ENCODE results near the gene C14orf180.
"Not testable (repeated sequence)": the region's sequence is repeated elsewhere in the genome, so short reads cannot be mapped to it uniquely, and the experiment has no call there.

C14orf180 gene

GRCh38 chr14:104614126-104614812 lies 34.7 kb downstream of the C14orf180 start:
- DNase-seq (ENCODE audit: low spot score), result no peak

DNA sequence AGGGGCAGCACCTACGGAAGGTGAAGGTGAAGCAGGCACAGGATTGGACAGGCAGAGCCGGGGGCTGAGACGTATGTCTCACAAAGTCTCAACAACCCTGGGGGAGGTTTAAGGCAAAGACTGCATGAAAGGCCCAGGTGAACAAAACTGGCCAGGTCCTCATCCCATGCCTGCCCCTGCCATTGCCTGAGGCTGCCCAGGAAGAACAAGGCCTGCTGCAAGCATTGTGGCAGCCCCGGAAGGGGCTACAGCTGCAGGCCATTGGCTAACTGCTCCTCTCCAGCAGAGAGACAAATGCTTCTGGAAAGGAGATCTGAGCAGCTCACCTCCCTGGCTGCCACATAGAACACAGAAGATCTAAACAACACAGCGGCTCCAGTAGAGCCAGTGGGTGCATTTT lies 45.4 kb downstream of the C14orf180 start:
- DNase-seq (ENCODE audit: low spot score), result no peak

DNA sequence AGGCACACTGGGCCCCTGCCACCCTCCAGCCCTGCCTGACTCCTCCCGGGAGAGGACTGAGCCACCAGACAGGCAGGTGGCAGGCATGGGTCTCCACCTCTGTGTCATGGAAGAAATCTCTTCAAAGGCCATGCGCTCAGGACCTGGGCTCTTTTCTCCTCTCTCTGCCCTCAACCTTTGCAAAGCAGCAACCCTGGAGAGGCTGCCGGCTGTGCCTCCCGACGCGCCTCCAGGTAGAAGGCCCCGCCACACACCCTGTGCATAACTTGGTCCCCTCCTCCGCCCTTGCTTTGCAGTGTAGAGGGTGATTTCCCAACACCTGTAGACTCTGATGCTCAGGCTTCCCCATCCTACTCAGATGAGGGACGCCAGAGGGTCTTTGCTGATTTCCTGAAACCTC lies 53.2 kb downstream of the C14orf180 start:
- DNase-seq (ENCODE audit: low spot score), result no peak

- peak; percentile 80 for DNase-seq (ENCODE audit: low spot score)
These were observed 53.9 kb downstream of the C14orf180 start for GRCh38 chr14:104633276-104634137.

- DNase-seq (ENCODE audit: low spot score), result no peak
These were observed 54.7 kb downstream of the C14orf180 start for GRCh38 chr14:104634138-104634760.

DNA sequence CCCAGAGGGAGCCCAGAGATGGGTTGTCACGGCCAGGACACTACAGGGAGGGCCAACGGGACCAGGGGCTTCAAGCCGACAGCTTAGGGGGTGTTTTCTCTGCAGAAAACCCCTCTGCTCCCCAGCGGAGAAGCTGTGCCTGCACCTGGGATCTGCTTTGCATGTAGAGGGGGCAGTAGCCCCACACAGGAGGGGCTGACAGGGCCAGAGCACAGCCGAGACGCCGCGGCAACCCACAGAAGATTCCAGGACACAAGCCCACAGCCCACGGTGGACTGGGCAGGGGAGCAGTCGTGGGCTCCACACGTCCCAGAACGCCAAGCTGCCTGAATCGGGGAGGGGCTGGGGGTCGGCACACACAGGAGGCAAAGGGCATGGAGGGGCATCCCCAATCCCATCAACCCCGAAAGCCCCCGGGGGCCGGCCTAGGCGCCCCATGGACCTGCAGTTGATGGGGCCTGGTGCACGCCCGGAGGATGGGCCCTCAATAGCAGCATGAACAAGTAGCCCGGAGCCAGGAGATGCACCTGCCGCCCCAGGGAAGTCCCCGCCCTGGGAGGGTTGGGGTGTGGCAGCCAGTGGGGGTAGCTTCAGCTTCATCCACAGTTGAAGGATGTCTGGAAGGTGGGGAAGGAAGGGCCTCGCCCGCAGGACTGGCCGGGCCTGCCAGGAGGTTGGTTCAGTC lies 55.5 kb downstream of the C14orf180 start:
- DNase-seq (ENCODE audit: low spot score), result no peak

DNA sequence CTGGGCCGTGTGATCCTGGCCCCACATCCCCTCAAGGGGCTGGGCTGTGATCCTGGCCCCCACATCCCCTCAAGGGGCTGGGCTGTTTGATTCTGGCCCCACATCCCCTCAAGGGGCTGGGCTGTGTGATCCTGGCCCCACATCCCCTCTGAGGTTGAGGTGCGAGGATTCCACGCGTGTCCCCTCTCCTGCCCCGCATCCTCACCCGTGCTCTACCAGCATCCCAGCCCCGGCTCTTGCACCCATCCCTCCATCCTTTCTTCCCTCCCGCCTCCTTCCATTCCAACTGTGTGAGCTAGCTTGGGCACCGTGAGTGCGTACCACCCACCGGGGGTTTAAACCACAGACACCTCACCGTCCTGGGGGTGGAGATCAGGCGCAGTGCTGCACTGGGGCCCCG lies 56.2 kb downstream of the C14orf180 start:
- no peak for DNase-seq (ENCODE audit: low spot score)

DNA sequence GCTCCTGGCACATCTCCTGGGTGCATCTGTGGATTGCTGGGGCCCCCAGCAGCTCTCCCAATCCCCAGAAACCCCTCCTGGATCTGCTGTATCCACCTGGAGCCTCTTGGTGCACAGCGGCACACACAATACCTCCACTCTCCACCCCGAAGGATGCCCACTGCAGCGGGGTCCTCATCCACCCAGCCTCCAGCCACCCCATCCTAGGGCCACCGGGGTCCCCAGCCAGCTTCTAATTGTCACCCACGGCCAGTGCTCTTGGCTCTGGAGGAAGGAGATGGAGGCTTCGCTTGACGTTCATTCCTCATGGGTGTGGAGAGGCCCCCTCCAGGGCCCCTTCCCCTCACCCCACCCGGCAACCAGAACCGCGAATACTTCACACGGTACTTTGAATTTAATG lies 56.6 kb downstream of the C14orf180 start:
- DNase-seq (ENCODE audit: low spot score), result no peak

- not testable (repeated sequence) for DNase-seq (ENCODE audit: low spot score)
These were observed 57.4 kb downstream of the C14orf180 start for GRCh38 chr14:104636846-104637545.

GRCh38 chr14:104637546-104638003 lies 58.0 kb downstream of the C14orf180 start:
- no peak for DNase-seq (ENCODE audit: low spot score)

DNA sequence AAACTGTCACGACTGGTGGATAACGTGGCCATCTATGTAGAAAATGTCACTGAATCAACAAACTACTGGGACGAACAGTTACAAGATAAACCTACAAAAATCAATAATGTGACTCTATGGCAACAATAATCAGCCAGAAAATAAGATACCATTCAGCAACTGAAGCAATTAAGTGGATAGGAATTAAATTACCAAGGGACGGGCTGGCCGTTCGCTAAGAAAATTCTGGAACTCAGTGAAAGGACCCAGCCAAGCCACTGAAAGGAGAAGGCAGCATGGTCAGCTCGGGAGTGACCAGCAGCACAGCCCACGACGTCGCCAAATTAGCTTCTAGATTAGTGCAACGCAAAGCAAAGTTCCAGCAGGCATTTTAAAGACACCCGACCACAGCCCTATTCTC lies 58.6 kb downstream of the C14orf180 start:
- DNase-seq (ENCODE audit: low spot score), result no peak

DNA sequence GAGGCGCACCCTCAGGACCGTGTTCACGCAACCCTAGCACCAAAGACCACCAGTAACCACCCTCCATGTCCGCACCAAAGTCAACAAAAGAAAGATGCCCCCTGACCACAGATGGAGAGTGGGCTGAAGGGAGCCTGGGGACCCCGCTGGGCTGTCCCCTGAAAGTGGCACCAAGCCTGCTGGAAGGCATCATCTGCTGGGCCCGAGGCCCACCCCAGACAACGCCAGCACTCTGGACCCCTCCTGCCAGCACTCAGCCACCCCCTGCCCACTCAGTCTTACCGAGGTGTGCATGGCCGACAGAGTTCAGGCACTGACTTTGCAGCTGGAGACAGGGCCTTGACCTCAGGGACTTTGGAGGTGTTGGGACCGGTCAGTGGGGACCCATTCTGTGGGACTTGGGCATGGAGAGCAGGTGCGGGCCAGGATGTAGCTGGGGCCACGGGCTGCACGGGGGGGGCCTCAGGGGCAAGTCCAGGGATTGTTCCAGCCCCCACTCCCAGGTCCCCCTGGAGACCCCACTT lies 59.4 kb downstream of the C14orf180 start:
- DNase-seq (ENCODE audit: low spot score), result no peak

DNA sequence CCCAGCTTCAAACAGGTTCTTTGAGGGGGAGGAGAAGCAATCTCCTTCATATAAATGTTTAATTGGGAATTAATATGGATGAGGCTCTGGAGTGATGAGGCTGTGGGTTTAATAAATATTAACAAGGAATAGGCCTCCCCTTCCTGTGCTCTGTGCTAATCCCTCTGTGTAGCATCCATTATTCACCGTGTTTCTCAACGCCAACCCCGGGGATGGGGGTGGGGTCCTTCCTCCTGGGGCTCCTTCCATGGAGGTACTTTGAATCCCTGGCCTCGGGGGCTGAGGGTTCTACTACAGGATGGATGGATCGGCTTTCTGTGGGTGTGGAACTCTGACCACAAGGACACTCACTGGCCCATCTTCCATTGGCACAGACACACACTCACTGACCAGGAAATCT lies 59.9 kb downstream of the C14orf180 start:
- DNase-seq (ENCODE audit: low spot score), result no peak

Measured in Ammon's horn (tissue), 1 donor.